Stimulated activated naive CD8-positive, alpha-beta T cell treated with anti-CD3 and anti-CD28 coated beads, Interleukin-15, Interleukin-2, amounts not matched to agents 100 ng/mL and 50 ng/mL, for 24 hours (primary cell): ENCODE measurements around the gene TMEM81.

Experiments
- H3K27ac Mint-ChIP-seq: one replicate; pipeline ENCODE4 v1.8.0; 2021; ENCODE audit warnings: mild to moderate bottlenecking, mixed read lengths
- H3K27me3 Mint-ChIP-seq: one replicate; pipeline ENCODE4 v1.8.0; 2021; ENCODE audit warnings: mixed read lengths
- H3K36me3 Mint-ChIP-seq: one replicate; pipeline ENCODE4 v1.8.0; 2021; ENCODE audit warnings: low read depth, mixed read lengths
- H3K4me1 Mint-ChIP-seq: one replicate; pipeline ENCODE4 v1.8.0; 2021; ENCODE audit warnings: low read depth, mixed read lengths
- H3K4me3 Mint-ChIP-seq: one replicate; pipeline ENCODE4 v1.8.0; 2021; ENCODE audit warnings: mild to moderate bottlenecking, mixed read lengths
- H3K9me3 Mint-ChIP-seq: one replicate; pipeline ENCODE4 v1.8.0; 2021; ENCODE audit warnings: mixed read lengths

The TMEM81 gene

DNA sequence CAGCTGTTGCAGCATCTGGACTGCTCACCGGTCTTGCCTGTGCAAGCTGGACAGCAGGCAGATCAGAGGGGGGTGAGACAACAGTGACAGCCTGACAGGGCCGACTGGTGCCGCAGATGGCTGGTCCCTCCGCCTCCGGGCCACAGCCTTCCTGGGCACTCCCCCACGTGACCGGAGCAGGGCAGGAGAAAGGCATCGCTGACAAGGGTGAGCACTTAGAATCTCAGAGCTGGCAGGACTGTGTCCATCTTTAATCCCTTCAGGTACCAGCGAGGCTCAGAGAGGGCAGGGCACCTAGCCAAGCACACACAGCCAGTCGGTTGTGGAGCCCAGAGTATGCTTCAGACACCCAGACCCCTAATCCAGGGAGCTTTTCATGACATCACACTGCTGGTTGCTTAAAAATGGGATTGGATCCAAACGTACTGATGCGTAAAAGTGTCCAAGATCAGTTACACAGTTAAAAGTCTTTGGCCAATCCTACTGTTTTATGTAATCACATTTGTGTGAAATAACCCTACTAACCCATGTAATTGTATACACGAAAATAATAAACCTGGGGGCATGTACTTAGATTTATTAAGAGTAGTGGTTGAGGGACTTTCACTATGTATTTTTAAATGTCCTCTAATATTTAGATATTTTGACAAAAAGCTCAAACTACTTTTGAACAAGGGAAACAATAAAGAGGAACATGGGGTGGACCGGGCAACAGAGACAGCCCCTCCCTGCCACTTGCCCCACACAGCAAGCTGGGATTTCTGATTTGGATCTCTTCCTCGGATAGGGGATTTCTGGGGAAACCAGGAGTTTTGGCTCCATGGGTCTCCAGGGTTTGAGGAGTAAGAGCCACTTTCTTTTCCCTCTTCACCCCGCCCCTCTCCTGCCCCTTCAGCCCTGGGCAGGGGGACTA lies 42.0 kb downstream of the TMEM81 start:
- no peaks in the 10 kb centered on the region for H3K9me3 Mint-ChIP-seq
- no peak overlapping the region for H3K4me3 Mint-ChIP-seq
- no peak overlapping the region for H3K27ac Mint-ChIP-seq
- peaks cover 34% of the 10 kb centered on the region for H3K27me3 Mint-ChIP-seq
- no peaks in the 10 kb centered on the region for H3K4me1 Mint-ChIP-seq
- no peaks in the 10 kb centered on the region for H3K36me3 Mint-ChIP-seq

- no peaks in the 10 kb centered on the region for H3K4me1 Mint-ChIP-seq
- no peaks in the 10 kb centered on the region for H3K36me3 Mint-ChIP-seq
- no peaks in the 10 kb centered on the region for H3K9me3 Mint-ChIP-seq
- peaks cover 25% of the 10 kb centered on the region for H3K27me3 Mint-ChIP-seq
- no peak overlapping the region for H3K4me3 Mint-ChIP-seq
- no peak overlapping the region for H3K27ac Mint-ChIP-seq
These were observed 43.1 kb downstream of the TMEM81 start for GRCh38 chr1:205041001-205041715.

- no peak overlapping the region for H3K4me3 Mint-ChIP-seq
- H3K27me3 Mint-ChIP-seq: peaks cover 12% of the 10 kb centered on the region
- no peak overlapping the region for H3K27ac Mint-ChIP-seq
- H3K9me3 Mint-ChIP-seq: no peaks in the 10 kb centered on the region
- no peaks in the 10 kb centered on the region for H3K4me1 Mint-ChIP-seq
- H3K36me3 Mint-ChIP-seq: no peaks in the 10 kb centered on the region
These were observed 46.0 kb downstream of the TMEM81 start for GRCh38 chr1:205038132-205038786.

- H3K27me3 Mint-ChIP-seq: peaks cover 12% of the 10 kb centered on the region
- no peak overlapping the region for H3K4me3 Mint-ChIP-seq
- H3K4me1 Mint-ChIP-seq: no peaks in the 10 kb centered on the region
- no peaks in the 10 kb centered on the region for H3K36me3 Mint-ChIP-seq
- no peak overlapping the region for H3K27ac Mint-ChIP-seq
- H3K9me3 Mint-ChIP-seq: no peaks in the 10 kb centered on the region
These were observed 46.7 kb downstream of the TMEM81 start for GRCh38 chr1:205037539-205037938.
